Activated CD4-positive, alpha-beta T cell treated with anti-CD3 and anti-CD28 coated beads, Interleukin-2, amount 50 U/mL, for 16 hours (primary cell): Measurements from ENCODE around the gene ABCA13.

Source experiments
- DNase-seq: peaks from one replicate; pipeline ENCODE4 v3.0.0-alpha.2; 2020

ABCA13 gene

GRCh38 chr7:48384180-48384752 lies 213.0 kb downstream of the ABCA13 start:
- DNase-seq = no peak

- DNase-seq = no peak
Observed at GRCh38 chr7:48387932-48388331, 216.7 kb downstream of the ABCA13 start.

GRCh38 chr7:48388911-48389310 lies 217.7 kb downstream of the ABCA13 start:
- no peak for DNase-seq

GRCh38 chr7:48389977-48390376 lies 218.7 kb downstream of the ABCA13 start:
- DNase-seq = peak; percentile 42

GRCh38 chr7:48390388-48391327 lies 219.4 kb downstream of the ABCA13 start:
- peak; percentile 7 for DNase-seq

GRCh38 chr7:48398191-48398590 lies 226.9 kb downstream of the ABCA13 start:
- DNase-seq = no peak

GRCh38 chr7:48402721-48403120 lies 231.5 kb downstream of the ABCA13 start:
- DNase-seq = no peak

GRCh38 chr7:48408731-48409130 lies 237.5 kb downstream of the ABCA13 start:
- no peak for DNase-seq

GRCh38 chr7:48411619-48412018 lies 240.4 kb downstream of the ABCA13 start:
- peak; percentile 3 for DNase-seq

GRCh38 chr7:48414011-48414732 lies 242.9 kb downstream of the ABCA13 start:
- DNase-seq = no peak

- DNase-seq = no peak
Observed at GRCh38 chr7:48416327-48416908, 245.2 kb downstream of the ABCA13 start.

GRCh38 chr7:48419401-48419800 lies 248.1 kb downstream of the ABCA13 start:
- no peak for DNase-seq

- DNase-seq = no peak
Observed at GRCh38 chr7:48420206-48420605, 248.9 kb downstream of the ABCA13 start.

- DNase-seq = no peak
Observed at GRCh38 chr7:48421357-48421756, 250.1 kb downstream of the ABCA13 start.

GRCh38 chr7:48424731-48425130 lies 253.5 kb downstream of the ABCA13 start:
- peak; percentile 5 for DNase-seq

- no peak for DNase-seq
Observed at GRCh38 chr7:48426331-48426965, 255.2 kb downstream of the ABCA13 start.

- DNase-seq = no peak
Observed at GRCh38 chr7:48426966-48427555, 255.8 kb downstream of the ABCA13 start.

GRCh38 chr7:48427671-48428070 lies 256.4 kb downstream of the ABCA13 start:
- DNase-seq = no peak

- DNase-seq = no peak
Observed at GRCh38 chr7:48428091-48428684, 256.9 kb downstream of the ABCA13 start.

- DNase-seq = no peak
Observed at GRCh38 chr7:48429117-48429516, 257.9 kb downstream of the ABCA13 start.

- no peak for DNase-seq
Observed at GRCh38 chr7:48438206-48438605, 266.9 kb downstream of the ABCA13 start.
